Measurements from ENCODE around the gene TNPO2. TPM values are rescaled to one million over a fixed set of nuclear protein-coding genes. Genes with fewer than 3 reads are reported as not detected.
"Not testable (repeated sequence)": the region's sequence is repeated elsewhere in the genome, so short reads cannot be mapped to it uniquely, and the experiment has no call there.

Gene TNPO2
- total RNA-seq, 2 experiments from 2014 or later = 80.7 to 81.1 TPM

- H3K27ac Mint-ChIP-seq; H3K27me3 Mint-ChIP-seq (ENCODE audit: low read depth); DNase-seq; H3K9me3 Mint-ChIP-seq: not testable (repeated sequence)
- peak overlapping the region; percentile 91 for H3K4me3 Mint-ChIP-seq
- intact Hi-C loops (cut with micrococcal nuclease) = loop anchor here (2.0 kb wide), 1 partner anchor 39 kb away; the partner anchor contains the start of gene GET3
- CTCF ChIA-PET = interaction anchor here (0.7 kb wide), 1 partner anchor 142 kb away, joined by 3 read pairs; no protein-coding TSS in a partner anchor
- H3K36me3 Mint-ChIP-seq (ENCODE audit: low read depth) = peaks cover 16% of the 10 kb centered on the region
- peaks cover 11% of the 10 kb centered on the region for H3K4me1 Mint-ChIP-seq (ENCODE audit: low read depth)
Observed at GRCh38 chr19:12697425-12697824, 26.3 kb downstream of the TNPO2 start.

DNA sequence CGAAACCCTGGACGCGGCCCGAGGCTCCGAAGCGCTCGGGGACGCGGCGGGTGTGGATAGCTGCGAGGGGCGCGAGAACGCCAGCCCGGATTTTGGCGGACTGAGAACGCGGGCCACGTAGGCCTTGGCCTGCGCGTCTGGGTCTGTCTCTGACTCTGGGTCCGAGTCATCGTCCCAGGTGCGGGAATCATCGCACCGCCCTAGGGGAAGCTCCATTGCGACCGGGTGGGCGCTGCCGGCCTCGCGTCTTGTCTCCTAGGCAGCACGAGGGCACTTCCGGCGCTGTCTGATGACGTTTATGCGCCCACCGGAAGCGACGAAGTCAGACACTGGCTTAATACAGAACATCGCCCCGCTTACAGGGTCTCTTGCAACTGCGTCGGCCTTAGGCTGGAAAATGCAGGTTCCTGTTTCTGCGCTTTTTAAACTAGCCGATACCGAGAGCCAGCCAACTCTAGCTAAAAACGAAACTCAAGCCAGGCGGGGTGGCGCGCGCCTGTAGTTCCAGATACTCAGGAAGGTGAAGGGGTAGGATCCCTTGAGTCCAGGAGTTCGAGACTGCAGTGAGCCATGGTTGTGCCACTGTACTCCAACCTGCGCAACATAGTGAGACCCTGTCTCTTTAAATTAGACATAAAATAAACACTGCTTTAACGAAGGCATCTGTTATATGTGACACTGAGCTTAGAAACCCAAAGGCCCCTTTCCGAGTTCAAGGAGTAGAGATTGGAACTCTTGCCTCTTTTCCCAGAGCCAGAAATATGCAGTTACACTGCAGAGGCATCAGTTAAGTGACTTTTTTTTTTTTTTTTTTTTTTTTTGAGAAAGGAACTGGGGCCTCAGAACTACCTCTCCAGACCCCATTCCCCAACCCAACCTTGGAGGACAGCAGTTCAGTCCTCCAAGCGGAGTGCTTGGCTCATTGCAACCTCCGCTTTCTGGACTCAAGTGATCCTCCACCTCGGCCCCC lies 27.1 kb downstream of the TNPO2 start, which contains the start of gene FBXW9:
FBXW9 (minus strand) TSS at position 266 of the 970 bp plus-strand sequence; CDS start at position 216, 50 bp downstream.
- H3K36me3 Mint-ChIP-seq (ENCODE audit: low read depth) = peaks cover 14% of the 10 kb centered on the region
- peak within 1 kb of the TSS; percentile 91 for H3K4me3 Mint-ChIP-seq
- intact Hi-C loops (cut with micrococcal nuclease) = loop anchor here (1.0 to 2.0 kb wide), 2 partner anchors 15 to 40 kb away; partner anchors contain the start of genes DHPS and GET3
- H3K27me3 Mint-ChIP-seq (ENCODE audit: low read depth) = no peaks in the 10 kb centered on the region
- DNase-seq = peak; percentile 98
- H3K9me3 Mint-ChIP-seq = no peaks in the 10 kb centered on the region
- H3K27ac Mint-ChIP-seq = peak within 1 kb of the TSS; percentile 91
- H3K4me1 Mint-ChIP-seq (ENCODE audit: low read depth) = peaks cover 11% of the 10 kb centered on the region
- CTCF ChIA-PET = interaction anchor here (0.6 to 1.7 kb wide), 4 partner anchors 20 to 775 kb away, joined by 3 to 4 read pairs (median 3); no protein-coding TSS in a partner anchor

- H3K27ac Mint-ChIP-seq = no peak overlapping the region
- DNase-seq = no peak
- CTCF ChIA-PET = interaction anchor here (1.1 to 1.7 kb wide), 2 partner anchors 19 to 20 kb away, joined by 3 to 4 read pairs; no protein-coding TSS in a partner anchor
Observed at GRCh38 chr19:12695997-12696365, 27.8 kb downstream of the TNPO2 start.

DNA sequence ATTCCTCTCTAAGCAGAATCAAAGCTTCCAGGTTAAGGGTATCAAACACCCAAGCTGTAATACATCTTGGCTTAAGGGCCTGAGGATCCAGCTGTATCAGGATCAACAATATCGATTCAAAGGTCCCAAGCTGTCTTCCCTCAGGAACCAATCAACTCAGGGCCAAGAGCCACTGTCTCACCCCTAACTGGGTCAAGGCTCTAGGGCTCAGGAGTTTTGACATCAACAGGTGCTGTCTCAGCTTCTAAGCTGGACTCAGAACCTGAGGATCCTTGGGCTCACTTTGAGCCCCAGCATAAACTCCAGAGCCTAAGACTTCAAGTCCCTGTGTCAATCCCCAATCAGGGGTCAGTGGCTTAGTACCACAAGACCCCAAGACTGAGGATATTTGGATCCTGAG lies 28.2 kb downstream of the TNPO2 start:
- Mint-ChIP-seq H3K27ac (no peak overlapping the region), H3K4me1 (ENCODE audit: low read depth) (peaks cover 11% of the 10 kb centered on the region), H3K4me3 (peak overlapping the region; percentile 91), H3K9me3 (no peaks in the 10 kb centered on the region), H3K36me3 (ENCODE audit: low read depth) (peaks cover 7% of the 10 kb centered on the region), H3K27me3 (ENCODE audit: low read depth) (no peaks in the 10 kb centered on the region)
- intact Hi-C loops (cut with micrococcal nuclease) = no loop called here
- no peak for DNase-seq
- CTCF ChIA-PET = interaction anchor here (1.1 to 1.7 kb wide), 2 partner anchors 19 to 21 kb away, joined by 3 to 4 read pairs; no protein-coding TSS in a partner anchor

More at GRCh38 chr19:12695997-12696365, 27.8 kb downstream of the TNPO2 start:
- intact Hi-C loops (cut with micrococcal nuclease) = loop anchor here (1.0 to 2.0 kb wide), 2 partner anchors 15 to 41 kb away; partner anchors contain the start of genes DHPS and GET3
- Mint-ChIP-seq H3K9me3 (no peaks in the 10 kb centered on the region), H3K27me3 (ENCODE audit: low read depth) (no peaks in the 10 kb centered on the region), H3K4me1 (ENCODE audit: low read depth) (peaks cover 11% of the 10 kb centered on the region), H3K36me3 (ENCODE audit: low read depth) (peaks cover 10% of the 10 kb centered on the region), H3K4me3 (peak overlapping the region; percentile 91)

DNA sequence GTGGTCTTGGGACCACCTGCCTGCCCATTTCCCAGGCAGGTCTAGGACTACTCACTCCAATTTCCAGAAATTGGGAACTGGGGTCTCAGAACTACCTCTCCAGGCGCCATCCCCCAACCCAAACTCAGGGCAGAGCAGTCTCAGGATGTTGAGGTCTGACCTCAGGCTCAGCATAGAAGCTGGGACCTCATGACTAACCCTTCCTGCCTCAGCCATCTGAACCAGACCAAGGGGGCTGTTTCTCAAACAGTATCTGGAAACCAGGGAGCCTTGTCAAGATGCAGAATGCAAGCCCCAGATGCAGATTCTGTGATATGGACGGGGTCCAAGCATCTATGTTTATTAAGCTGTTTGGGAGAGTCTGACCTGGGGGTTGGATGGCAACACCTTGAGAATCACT lies 28.6 kb downstream of the TNPO2 start:
- Mint-ChIP-seq H3K27me3 (ENCODE audit: low read depth) (no peaks in the 10 kb centered on the region), H3K9me3 (no peaks in the 10 kb centered on the region), H3K36me3 (ENCODE audit: low read depth) (peaks cover 10% of the 10 kb centered on the region), H3K27ac (no peak overlapping the region), H3K4me3 (peak overlapping the region; percentile 91), H3K4me1 (ENCODE audit: low read depth) (peaks cover 11% of the 10 kb centered on the region)
- CTCF ChIA-PET = interaction anchor here (0.7 to 1.7 kb wide), 2 partner anchors 21 to 38 kb away, joined by 3 to 4 read pairs; no protein-coding TSS in a partner anchor
- no peak for DNase-seq
- intact Hi-C loops (cut with micrococcal nuclease) = no loop called here

- intact Hi-C loops (cut with micrococcal nuclease) = no loop called here
- no peak overlapping the region for H3K27ac Mint-ChIP-seq
- no peaks in the 10 kb centered on the region for H3K27me3 Mint-ChIP-seq (ENCODE audit: low read depth)
- H3K4me3 Mint-ChIP-seq = peak overlapping the region; percentile 91
- CTCF ChIA-PET = interaction anchor here (0.6 to 0.7 kb wide), 3 partner anchors 9 to 38 kb away, joined by 3 to 4 read pairs (median 3); no protein-coding TSS in a partner anchor
- no peak for DNase-seq
- H3K4me1 Mint-ChIP-seq (ENCODE audit: low read depth) = peaks cover 11% of the 10 kb centered on the region
- peaks cover 10% of the 10 kb centered on the region for H3K36me3 Mint-ChIP-seq (ENCODE audit: low read depth)
- no peaks in the 10 kb centered on the region for H3K9me3 Mint-ChIP-seq
Observed at GRCh38 chr19:12694641-12695040, 29.1 kb downstream of the TNPO2 start.

- H3K4me1 Mint-ChIP-seq (ENCODE audit: low read depth) = peaks cover 8% of the 10 kb centered on the region
- intact Hi-C loops (cut with micrococcal nuclease) = no loop called here
- H3K9me3 Mint-ChIP-seq = no peaks in the 10 kb centered on the region
- CTCF ChIA-PET = interaction anchor here (0.6 kb wide), 1 partner anchor 128 kb away, joined by 3 read pairs; no protein-coding TSS in a partner anchor
- DNase-seq = no peak
- no peak overlapping the region for H3K4me3 Mint-ChIP-seq
- H3K27ac Mint-ChIP-seq = no peak overlapping the region
- H3K36me3 Mint-ChIP-seq (ENCODE audit: low read depth) = peaks cover 5% of the 10 kb centered on the region
- H3K27me3 Mint-ChIP-seq (ENCODE audit: low read depth) = no peaks in the 10 kb centered on the region
Observed at GRCh38 chr19:12692960-12693359, 30.8 kb downstream of the TNPO2 start.

DNA sequence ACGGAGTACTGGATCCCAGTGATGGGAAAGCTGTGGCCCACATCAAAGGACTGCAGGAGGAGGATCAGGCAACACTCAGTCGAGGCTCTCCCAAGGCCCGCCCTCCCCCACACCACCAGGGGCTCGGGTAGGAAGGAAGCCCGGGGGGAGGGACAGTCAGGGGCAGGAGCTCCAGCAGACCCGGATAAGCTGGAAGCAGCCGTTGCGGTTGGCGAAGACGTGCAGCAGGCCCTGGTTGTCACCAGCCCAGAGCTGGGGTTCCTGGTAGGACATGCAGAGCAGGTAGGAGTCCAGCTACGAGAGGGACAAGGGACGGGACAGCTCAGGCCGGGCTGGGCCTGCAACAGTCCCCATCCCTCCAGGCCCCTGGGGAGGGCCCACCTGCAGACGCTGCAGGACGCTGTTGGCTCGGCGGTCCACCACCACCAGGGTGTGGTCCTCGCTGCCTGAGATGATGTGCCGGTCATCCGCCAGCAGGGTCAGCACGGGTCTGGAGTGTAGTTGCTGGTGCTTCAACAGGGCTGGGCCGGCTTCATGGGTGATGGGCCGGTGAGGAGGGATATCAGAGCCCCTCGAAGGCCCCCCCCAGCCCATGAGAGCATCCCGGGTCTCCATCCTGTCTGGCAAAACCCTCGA lies 34.0 kb downstream of the TNPO2 start:
- intact Hi-C loops (cut with micrococcal nuclease) = no loop called here
- Mint-ChIP-seq H3K27me3 (ENCODE audit: low read depth) (no peaks in the 10 kb centered on the region), H3K27ac (no peak overlapping the region), H3K4me1 (ENCODE audit: low read depth) (no peaks in the 10 kb centered on the region), H3K36me3 (ENCODE audit: low read depth) (peaks cover 4% of the 10 kb centered on the region), H3K4me3 (no peak overlapping the region), H3K9me3 (no peaks in the 10 kb centered on the region)
- CTCF ChIA-PET = interaction anchor here (1.2 kb wide), 1 partner anchor 12 kb away, joined by 3 read pairs; no protein-coding TSS in a partner anchor
- DNase-seq = no peak

GRCh38 chr19:12689012-12689411 lies 34.7 kb downstream of the TNPO2 start:
- intact Hi-C loops (cut with micrococcal nuclease) = no loop called here
- DNase-seq = no peak
- Mint-ChIP-seq H3K4me3 (no peak overlapping the region), H3K9me3 (no peaks in the 10 kb centered on the region), H3K36me3 (ENCODE audit: low read depth) (peaks cover 4% of the 10 kb centered on the region), H3K27me3 (ENCODE audit: low read depth) (no peaks in the 10 kb centered on the region), H3K4me1 (ENCODE audit: low read depth) (no peaks in the 10 kb centered on the region), H3K27ac (no peak overlapping the region)
- CTCF ChIA-PET = no interaction called here

- H3K4me1 Mint-ChIP-seq (ENCODE audit: low read depth) = no peaks in the 10 kb centered on the region
- no peak for DNase-seq
- peaks cover 4% of the 10 kb centered on the region for H3K36me3 Mint-ChIP-seq (ENCODE audit: low read depth)
- no peaks in the 10 kb centered on the region for H3K9me3 Mint-ChIP-seq
- no peak within 1 kb of the TSS for H3K27ac Mint-ChIP-seq
- H3K4me3 Mint-ChIP-seq = no peak within 1 kb of the TSS
- intact Hi-C loops (cut with micrococcal nuclease) = no loop called here
- no peaks in the 10 kb centered on the region for H3K27me3 Mint-ChIP-seq (ENCODE audit: low read depth)
- CTCF ChIA-PET = no interaction called here
Observed at GRCh38 chr19:12687496-12688196, 36.1 kb downstream of the TNPO2 start, which contains the start of gene GNG14. GNG14 (plus strand) TSS chr19:12687998; CDS start chr19:12688049, 51 bp downstream.

GRCh38 chr19:12685831-12686230 lies 37.9 kb downstream of the TNPO2 start:
- Mint-ChIP-seq H3K4me3 (no peak overlapping the region), H3K9me3 (no peaks in the 10 kb centered on the region), H3K27ac (no peak overlapping the region), H3K27me3 (ENCODE audit: low read depth) (no peaks in the 10 kb centered on the region), H3K36me3 (ENCODE audit: low read depth) (peaks cover 8% of the 10 kb centered on the region), H3K4me1 (ENCODE audit: low read depth) (peaks cover 4% of the 10 kb centered on the region)
- CTCF ChIA-PET = interaction anchor here (0.6 to 1.1 kb wide), 6 partner anchors 8 to 80 kb away, joined by 3 to 4 read pairs (median 4); no protein-coding TSS in a partner anchor
- DNase-seq = no peak
- intact Hi-C loops (cut with micrococcal nuclease) = no loop called here
